HUDEP-2 (cell line): ENCODE measurements around the gene XRN1.

Experiments
- DNase-seq, 76 experiments: peaks; one replicate each; lab custom pipeline; 2025; ENCODE audit not compliant: unreplicated experiment in 76 of 76; lab: John Stamatoyannopoulos, UW

XRN1 gene

DNA sequence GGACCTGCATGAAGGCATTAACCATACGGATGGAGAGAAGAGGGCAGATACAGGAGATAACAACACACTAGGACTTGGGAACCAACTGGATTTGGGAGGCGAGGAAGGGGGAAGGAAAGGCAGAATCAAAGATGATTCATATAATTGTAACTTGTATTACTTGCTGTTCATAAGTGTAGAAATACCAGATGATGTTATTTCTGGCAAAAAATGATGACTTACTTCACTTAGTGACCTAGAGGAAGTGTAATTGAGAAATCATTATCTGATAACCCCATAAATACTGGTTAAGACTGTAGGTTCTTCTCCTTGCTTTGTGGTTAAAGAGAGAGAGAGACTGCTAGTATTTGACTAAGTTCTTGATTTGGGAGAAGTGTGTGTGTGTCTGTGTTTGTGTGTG lies 172.0 kb downstream of the XRN1 start:
- no peak for DNase-seq

DNA sequence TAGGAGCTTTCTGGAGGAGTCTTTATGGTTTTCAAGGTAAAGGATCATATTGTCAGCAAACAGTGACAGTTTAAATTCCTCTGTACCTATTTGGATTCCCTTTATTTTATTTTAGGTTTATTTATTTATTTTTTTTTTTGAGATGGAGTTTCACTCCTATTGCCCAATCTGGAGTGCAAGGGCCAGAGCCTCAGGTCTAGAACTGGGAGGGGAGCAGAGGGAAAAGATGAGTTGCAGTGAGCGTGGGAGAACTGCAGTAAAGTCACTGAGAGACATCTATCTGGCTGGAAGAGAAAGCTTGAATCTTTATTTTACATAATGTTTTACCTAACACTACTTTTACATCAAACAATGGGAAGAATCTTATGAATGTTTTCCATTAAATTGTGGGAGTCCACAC lies 172.9 kb downstream of the XRN1 start:
- no peak for DNase-seq

DNA sequence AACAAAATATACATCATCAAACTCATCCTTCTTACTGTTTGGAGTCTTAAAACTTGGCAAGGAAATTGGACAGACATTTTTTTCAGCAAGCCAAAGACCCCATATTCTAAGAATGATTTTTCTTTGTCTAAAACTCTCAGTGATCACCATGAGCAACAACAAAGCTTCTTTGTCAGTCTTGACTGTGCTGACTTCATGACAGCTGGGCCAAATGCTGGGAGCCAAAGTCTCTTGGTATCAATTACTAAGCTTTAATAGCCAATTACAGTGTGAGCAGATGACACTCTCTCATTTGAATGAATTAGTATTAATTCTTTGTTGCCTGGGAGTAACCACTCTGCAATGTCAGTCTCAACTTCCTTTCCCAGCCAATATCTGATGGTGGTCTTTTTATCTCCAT lies 174.3 kb downstream of the XRN1 start:
- DNase-seq: no peak

DNA sequence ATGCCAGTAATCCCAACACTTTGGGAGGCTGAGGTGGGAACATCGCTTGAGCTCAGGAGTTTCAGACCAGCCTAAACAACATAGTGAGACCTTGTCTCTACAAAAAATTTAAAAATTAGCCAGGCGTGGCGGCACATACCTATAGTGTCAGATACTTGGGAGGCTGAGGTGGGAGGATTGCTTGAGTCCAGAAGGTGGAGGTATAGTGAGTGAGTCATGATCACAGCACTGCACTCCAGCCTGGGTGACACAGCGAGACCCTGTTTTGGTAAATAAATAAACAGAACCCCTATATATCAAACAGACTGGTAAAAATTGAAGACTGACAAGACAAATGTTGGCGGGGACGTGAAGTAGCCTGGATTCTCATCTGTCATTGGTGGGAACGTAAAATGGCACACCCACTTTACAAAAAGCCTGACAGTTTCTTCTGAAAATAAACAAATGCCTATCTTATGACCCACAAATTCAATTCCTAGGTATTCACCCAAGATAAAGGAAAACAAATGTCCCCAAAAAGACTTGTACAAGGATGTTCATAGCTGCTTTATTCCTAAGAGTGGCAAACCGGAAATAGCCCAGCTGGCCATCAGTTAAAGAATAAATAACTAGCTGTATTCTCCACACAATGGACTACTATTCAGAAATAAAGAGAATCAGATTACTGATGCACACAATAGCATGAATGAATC lies 175.5 kb downstream of the XRN1 start:
- DNase-seq: no peak

DNA sequence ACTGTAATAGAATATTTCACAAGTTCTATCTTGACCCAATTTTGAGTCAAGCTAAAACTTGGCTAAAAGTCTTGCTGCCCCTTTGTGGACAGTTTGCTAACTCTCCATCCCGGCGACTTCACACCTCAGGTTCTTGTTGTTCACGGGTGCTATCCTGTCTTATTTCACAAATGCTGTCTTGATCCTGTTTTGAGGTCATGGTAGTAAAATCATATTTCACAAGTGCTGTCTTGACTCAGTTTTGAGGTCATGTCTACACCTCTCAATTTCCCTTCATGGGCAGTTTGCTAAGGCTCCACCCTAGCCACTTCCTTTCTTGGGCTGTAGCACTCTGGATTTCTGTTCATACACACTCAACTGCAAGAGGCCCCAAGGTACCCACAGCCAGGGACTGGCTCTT lies 177.4 kb downstream of the XRN1 start:
- no peak for DNase-seq

DNA sequence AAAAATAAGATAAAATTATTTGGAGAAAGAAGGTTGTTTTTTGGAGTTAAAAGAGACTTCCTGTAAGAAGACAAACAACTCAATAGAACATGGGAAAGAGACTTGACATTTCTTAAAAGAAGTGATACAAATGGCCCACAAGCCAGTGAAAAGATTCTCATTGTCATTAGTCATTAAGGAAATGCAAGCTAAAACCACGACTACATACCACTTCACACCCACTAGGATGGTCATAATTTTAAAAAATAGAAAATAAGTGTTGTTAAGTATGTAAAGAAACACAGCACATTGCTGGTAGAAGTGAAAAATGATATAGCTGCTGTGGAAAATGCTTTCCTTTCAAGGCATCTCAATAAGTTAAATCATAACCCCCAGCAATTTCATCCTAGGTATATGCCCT lies 178.1 kb downstream of the XRN1 start:
- no peak for DNase-seq

DNA sequence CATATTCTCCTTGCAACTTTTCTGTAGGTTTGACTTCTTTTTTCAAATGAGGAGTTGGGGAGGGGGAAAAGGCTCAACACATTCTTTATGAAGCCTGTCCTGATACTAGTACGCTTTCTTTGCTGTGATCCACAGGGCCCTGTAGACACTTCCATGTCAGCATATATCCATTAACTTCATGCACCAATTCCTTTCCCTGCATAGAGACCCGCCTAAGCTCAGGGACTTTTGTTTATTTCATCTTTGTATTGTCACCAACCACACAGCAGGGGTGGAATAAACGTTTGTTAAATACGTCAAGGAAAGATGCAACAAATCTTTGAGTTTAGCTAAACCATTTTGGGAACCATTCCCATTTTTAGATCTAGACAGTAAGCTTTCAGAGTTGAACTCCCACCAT lies 179.4 kb downstream of the XRN1 start:
- DNase-seq: no peak

DNA sequence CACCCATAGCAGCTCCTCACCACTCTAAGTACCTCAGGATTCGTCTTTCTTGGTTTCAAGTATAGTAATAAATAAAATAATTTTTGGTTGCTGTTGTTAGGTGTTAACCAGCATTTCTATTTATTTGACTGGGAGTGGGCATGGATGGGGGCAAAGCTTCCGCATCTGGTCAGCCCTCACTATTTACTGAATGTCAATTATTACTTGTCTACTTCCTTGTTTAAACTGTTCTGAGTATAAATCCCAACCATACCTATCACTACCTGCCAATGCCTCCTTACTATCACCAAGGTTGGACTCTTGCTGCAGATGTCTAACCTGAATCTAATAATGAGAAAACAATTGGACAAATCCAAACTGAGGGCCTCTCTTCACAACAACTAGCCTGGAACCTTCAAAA lies 180.6 kb downstream of the XRN1 start:
- DNase-seq: no peak

DNA sequence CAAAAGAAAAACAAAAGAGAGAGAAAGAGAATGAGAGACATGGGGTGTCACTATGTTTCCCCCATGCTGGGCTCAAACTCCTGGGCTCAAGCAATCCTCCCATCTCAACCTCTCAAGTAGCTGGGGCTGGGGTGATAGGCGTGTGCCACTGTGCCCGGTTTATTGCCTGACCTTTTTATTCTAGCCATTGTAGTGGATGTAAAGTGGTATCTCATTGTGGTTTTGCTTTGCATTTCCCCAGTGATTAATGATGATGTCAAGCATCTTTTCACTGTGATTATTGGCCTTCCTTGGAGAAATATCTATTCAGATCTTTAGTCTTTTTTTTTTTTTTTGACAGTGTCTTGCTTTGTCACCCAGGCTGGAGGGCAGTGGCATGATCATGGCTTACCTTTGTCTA lies 184.7 kb downstream of the XRN1 start:
- DNase-seq: no peak

DNA sequence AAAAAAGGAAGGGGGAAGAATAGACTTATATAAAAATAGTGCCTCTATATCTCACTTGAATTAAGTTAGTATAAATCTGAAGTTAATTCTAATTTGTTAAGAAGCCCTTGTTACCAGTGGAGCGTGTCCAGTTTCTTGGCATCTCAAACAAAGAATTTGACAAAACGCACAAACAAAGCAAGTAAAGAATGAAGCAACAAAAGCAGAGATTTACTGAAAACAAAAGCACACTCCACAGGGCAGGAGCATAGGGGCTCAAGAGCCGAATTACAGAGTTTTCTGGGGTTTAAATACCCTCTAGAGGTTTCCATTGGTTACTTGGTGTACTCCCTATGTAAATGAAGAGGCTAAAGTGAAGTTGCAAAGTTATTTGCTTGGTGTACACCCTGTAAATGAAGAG lies 188.5 kb downstream of the XRN1 start:
- no peak for DNase-seq

DNA sequence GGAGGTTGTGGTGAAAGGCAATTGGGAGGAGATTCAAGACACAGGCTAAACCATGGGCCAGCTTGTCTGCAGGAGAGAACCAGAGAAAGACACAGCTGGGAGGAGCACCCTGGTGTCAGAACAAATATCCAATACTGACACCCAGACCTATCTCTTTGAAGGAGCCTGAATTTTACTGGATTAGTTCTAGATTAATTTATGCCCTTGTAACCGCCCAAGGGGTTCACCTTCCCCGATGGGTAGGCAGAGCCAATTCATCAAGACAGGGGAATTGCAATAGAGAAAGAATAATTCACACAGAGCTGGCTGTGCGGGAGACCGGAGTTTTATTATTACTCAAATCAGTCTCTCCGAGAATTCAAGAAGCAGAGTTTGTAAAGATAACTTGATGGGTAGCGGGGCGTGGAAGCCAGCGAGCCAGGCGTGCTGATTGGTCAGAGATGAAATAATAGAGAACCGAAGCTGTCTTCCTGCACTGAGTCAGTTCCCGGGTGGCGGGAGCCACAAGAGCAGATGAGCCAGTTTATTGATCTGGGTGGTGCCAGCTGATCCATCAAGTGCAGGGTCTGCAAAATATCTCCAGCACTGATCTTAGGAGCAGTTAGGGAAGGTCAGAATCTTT lies 191.0 kb downstream of the XRN1 start:
- no peak for DNase-seq
